ENCODE data around the gene FOXN3.
A peak's percentile ranks its signal among the peaks of the same experiment; 100 is the strongest.

The FOXN3 gene

DNA sequence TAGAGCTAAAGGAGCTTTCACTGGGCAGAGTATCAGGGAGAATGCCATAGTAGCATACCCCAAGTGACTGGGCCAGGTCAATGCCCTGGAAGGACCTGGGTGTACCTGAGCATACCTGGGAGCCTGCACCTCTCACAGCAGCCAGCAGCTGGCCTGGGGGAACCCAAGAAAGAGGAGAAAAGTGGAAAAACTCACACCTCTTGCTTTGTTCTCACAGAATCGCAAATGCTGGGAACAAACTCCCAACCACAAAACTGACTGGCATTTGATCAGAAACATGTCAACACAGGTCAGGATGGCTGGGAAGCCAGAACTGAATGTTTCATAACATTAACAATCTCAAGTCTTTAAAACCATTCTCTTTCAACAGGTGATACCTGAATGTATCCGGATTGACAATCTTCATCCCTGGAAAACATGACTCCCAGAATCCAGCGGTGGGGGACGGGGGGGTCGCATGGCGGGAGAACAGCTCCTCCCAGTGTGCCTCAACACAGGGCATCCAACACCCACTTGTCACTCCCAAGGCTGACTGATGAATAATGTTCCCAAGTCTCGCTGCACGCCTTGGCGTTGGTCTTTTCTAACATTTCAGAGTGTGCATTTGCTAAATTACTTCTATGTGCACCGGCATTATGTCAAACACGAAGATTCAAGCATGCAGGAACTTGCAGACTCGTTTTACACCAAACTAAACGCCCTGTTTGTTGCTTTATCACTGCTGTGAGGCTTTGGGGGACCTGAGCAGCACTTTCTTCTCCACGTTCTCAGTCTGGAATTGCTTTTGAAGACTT, 7.9 kb downstream of the FOXN3 start:
- DNase-seq (ENCODE audit: low spot score), result no peak

DNA sequence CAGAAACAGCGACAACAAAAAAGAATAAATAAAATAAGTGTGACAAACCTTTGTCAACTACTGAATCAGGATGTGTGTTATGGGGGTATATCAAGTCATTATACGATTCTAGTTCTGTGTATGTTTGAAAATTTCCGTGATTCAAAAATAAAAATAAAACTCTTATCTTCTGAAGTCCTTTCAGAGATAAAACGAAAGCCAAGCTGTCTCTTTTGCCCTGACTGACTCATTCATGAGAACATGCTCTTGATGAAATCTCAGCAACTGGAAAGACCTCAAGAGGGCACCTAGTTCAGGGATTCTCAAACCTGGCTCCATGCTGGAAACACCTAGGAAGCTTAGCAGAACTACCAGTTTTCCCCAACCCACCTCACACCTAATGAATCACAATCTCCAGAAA, 9.2 kb downstream of the FOXN3 start:
- DNase-seq (ENCODE audit: low spot score), result no peak

DNA sequence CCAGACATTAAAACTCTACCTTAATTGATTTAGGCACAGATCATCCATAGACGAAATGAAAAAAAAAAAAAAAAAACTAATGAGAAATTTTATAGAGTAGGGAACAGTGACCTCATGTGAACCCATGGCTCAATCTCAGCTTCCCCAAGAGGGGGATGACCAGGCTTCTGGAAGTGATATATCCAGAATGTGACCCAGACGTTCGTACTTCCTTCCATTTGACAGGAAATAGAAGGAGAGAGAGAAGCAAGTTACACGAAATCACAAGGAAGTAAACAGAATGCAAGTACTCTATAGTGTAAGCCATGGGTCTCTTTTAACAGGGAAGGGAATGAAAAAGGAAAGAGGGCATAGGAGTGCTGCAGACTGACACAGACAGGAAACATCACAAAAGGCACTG, 10.1 kb downstream of the FOXN3 start:
- no peak for DNase-seq (ENCODE audit: low spot score)

- DNase-seq (ENCODE audit: low spot score), result no peak
These were observed 10.7 kb downstream of the FOXN3 start for GRCh38 chr14:89406361-89406760.

DNA sequence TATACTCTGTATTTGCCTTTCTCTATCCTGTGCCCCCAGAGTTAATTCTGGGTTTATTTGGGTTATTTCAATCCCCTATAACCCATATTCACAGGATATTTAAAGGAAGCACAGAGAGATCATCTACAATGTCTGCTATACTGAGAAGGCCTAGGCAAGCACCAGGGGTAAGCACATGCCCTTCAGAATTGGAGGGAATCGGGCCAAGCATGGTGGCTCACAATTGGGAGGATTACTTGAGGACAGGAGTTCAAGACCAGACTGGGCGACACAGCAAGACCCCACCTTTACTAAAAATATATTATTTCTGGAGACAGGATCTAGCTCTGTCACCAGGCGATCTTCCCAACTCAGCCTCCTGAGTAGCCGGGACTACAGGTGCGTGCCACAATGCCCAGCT, 11.3 kb downstream of the FOXN3 start:
- no peak for DNase-seq (ENCODE audit: low spot score)

GRCh38 chr14:89402363-89402762, 14.7 kb downstream of the FOXN3 start:
- DNase-seq (ENCODE audit: low spot score), result no peak

DNA sequence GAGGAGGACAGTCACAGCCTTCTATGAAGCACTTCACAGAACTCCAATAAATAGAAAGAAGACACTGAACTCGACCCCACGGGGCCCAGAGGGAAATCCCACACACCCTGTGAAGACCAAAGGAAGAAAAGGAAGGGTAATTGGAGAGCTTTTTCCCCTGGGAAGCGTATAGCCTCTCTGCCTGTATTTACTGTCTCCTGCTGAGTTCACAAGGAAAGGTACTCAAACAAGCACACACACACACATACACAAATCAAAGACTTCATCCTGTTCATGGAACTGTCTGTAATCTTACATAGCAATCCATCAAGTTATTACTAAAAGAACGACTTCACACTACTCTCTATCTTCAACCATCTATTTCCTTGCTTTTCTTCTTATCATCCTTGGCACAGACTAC, 15.3 kb downstream of the FOXN3 start:
- no peak for DNase-seq (ENCODE audit: low spot score)

DNA sequence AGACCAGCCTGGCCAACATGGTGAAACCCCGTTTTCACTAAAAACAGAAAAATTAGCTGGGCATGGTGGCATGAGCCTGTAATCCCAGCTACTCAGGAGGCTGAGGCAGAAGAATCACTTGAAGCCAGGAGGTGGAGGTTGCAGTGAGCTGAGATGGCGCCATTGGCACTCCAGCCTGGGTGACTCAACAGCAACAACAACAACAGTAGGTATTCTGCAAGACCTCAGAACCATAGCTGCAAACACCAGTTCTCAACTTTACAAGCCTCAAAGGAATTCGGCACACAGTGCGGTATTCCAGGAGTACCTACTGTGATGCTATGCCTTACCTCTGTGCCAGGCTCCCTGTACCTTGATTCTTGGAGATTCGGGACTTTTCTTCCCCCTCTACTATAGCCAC, 15.8 kb downstream of the FOXN3 start:
- no peak for DNase-seq (ENCODE audit: low spot score)

DNA sequence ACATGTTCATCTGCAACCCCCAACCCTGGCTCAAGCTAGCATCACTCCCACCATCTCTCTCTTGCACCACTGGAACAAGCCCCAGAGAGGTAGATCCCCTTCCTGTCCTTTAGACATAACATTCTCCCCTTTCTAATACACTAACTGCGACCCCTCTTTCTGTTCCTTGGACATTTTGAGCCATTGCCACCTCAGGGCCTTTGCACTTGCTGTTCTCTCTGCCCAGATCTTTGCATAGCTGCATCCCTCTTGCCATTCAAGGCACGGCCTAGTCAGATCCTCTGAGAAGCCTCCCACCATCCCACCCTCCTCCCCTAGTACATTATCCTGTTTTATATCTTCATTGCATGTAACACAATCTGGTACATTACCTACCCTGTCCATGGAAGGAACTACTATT, 16.5 kb downstream of the FOXN3 start:
- no peak for DNase-seq (ENCODE audit: low spot score)

DNA sequence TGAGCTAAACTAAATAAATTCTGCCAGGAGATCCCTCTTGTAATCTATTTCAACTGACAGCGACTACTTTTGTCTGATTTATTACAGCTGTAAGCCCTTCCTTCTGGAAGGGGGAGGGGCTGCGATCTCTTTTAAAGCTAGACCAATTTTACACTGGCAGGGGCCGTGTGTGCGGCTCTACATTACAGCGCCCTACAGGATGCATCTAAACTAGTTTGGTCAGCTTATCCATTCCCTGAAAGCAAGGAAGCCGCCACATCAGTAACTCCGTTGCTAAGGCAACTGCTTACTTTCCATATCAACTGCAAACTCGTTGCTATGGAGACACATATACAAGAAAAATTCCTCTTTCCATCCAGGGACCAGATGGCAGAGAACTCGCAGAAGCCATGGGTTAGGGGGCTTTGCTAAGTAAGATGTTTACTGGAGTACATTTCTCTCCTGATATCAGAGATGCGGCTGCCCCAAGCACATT, 17.4 kb downstream of the FOXN3 start:
- DNase-seq (ENCODE audit: low spot score), result peak; percentile 74

DNA sequence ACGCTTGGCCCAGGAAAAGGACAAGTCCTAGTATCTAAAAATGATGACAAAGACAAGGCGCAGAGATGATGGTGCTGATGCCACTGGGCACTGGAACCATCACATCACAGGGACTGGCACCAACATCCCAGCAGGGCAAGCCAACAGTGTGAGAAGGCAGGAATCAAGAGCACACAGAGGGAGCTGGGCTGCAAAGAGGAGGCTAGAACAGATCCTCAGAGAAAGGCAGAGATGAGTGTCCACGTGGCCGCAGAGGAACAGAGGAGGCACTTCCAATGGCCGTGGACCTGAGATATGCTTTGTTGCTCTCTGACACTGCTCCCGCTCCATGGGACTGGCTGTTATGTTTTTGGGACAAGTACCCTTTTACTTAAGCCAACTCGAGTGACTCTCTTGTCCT, 17.9 kb downstream of the FOXN3 start:
- no peak for DNase-seq (ENCODE audit: low spot score)

DNA sequence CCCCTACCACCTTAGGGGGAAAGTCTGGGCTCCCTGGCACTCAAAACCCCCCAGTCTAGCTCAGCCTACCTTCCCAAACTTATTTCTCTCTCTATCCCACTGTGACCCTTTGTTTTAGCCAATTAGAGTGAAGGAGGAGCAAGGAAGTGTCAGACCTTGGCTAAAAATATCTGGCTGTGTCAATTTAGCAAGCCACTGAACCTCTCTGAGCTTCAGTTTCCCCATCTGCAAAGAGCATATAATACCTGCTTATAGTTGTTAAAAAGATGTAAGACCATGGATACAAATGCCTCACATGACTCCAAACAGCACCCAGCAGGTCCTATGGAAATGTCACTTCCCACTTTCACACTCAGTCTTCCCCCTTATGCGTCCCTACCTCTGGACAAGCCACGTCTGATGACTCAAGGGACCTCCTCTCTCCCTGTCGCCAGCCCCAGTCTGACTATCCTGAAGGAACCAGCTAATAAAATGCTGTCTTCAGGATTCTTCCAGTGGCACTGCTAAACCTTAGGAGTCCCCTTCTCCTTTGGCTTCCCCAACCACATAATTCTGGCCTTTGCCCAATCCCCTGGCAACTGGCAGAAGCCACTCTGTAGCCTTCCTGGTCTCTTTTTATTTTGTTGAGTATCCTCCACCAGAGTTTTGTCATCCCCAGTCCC, 19.3 kb downstream of the FOXN3 start:
- DNase-seq (ENCODE audit: low spot score), result no peak

GRCh38 chr14:89394972-89395371, 22.1 kb downstream of the FOXN3 start:
- no peak for DNase-seq (ENCODE audit: low spot score)

DNA sequence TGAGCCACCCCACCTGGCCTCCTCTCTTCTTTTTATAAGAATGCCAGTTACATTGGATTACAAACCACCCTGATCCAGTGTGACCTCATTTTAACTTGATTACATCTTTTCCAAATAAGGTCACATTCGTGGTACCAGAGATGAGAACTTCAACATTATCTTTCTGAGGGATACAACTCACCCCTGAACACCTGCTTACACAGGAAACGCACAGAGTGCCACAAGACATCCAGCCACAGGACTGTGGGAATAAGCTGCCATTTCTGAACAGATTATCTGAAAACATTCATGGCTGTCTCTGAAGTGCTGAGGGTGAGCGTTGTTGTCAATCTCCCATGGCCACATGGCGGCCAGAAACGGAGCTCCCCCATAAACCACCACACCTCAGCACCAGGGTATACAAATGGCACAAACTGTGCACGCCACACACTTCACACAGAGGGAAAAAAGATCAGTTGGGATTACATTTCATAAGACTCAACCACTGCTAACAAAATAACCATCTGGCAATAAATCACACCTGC, 23.7 kb downstream of the FOXN3 start:
- DNase-seq (ENCODE audit: low spot score), result no peak

DNA sequence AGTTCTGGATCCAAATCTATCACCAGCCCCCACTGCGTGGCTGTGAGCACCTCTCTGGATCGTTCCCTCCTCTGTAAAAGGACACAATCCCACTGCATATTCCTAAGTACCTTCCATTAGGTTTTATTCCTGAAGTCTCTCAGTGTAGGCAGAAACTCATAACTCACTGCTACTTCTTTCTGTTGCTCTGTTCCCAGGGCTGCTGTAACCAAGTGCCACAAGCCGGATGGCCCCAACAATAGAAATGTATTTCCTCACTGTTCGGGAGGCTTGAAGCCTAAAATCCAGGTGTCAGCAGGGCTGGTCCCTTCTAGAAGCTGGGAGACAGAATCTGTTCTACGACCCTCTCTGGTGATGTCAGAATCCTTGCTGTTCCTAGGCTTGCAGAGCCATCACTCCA, 24.9 kb downstream of the FOXN3 start:
- DNase-seq (ENCODE audit: low spot score), result no peak

DNA sequence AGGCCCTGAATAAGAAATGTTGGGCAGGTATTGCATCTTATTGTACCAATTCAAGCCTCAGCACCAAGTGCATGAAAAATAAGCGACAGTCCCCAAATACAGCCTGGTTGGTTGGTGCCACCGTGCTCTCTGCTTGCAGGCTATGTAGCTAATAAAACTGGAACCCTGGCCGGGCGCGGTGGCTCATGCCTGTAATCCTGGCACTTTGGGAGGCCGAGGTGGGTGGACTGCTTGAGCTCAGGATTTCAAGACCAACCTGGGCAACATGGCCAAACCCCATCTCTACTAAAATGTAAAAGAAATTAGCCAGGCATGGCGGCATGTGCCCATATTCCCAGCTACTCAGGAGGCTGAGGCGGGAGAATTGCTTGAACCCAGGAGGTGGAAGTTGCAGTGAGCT, 25.5 kb downstream of the FOXN3 start:
- no peak for DNase-seq (ENCODE audit: low spot score)

DNA sequence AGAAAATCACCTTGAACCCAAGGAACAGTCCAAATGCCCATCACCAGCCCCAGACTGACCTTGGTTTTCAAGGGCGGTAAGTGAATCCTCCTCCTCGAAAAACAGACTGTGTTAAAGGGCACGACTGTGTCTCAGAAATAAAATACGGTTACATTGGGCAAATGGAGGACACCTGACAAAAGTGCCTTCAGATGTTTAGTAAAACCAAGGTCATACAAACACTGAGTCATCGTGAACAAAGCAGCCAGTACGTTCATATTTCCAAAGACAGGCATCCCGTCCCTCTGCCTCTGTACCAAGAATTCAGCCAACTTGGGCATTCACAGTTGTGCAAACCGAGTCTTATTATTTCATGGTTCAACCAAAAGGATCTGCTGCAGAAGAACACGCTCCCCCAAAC, 25.9 kb downstream of the FOXN3 start:
- no peak for DNase-seq (ENCODE audit: low spot score)

- no peak for DNase-seq (ENCODE audit: low spot score)
These were observed 28.2 kb downstream of the FOXN3 start for GRCh38 chr14:89388853-89389252.

DNA sequence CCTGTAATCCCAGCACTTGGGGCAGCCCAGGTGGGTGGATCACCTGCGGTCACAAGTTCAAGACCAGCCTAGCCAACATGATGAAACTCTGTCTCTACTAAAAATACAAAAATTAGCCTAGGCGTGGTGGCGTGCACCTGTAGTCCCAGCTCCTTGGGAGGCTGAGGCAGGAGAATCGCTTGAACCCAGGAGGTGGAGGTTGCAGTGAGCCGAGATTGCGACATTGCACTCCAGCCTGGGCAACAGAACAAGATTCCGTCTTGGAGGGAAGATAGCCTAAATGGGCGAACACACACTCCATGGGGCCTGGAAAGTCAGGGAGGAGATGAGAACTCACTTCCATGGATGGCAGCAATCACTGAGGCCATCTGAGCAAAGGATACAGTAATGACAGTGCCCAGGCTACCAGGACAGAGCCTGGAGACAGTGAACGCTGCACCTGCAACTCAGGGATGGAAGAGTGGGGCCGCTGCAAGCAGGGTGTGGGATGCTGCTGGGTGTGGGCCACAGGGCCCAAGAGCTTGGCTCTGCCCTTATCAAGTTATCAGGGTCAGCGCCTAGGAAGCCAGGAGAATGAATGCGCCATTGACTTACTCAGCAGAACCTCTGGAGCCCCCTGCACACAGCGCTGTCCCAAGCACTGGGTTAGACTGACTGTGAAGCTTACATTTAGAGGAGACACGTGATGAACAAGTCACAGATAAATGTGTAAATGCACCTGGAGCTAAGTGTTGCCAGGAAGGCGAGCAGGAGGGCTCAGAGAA, 28.9 kb downstream of the FOXN3 start:
- no peak for DNase-seq (ENCODE audit: low spot score)

- DNase-seq (ENCODE audit: low spot score), result no peak
These were observed 30.7 kb downstream of the FOXN3 start for GRCh38 chr14:89386212-89386886.

GRCh38 chr14:89384636-89385035, 32.4 kb downstream of the FOXN3 start:
- no peak for DNase-seq (ENCODE audit: low spot score)

DNA sequence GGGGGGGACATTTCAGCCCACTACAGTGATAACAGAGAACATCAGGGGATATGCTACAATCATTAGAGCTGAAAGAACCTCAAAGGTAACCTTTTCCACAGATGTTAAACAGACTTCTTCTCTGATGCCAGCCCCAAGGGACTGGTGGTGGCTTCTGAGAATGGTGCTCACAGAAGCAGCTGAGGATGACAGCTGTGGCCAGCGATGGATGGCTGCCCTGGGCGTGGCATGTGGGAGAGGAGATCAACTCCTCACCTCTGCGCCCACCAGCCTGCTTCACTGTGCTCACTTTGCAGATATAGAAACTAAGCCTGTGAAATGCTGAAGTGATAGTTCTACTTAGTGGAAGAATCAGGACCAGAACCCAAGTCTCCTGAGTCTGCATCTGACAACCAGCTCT, 33.0 kb downstream of the FOXN3 start:
- no peak for DNase-seq (ENCODE audit: low spot score)
